Cardiac muscle cell (in vitro differentiated cells and primary cell): ENCODE data around the gene PSMD4. TPM values are rescaled to one million over a fixed set of nuclear protein-coding genes. Genes with fewer than 3 reads are reported as not detected.

Experiments
- DNase-seq, 2 donors: peaks; one replicate each; pipeline versions ENCODE4 v3.0.0 to v3.0.0-alpha.2; 2010 to 2017; ENCODE audit warnings: low read depth in 1 of 2, low spot score in 1 of 2
- H3K27ac ChIP-seq: fragments of 200-600 bp; sonication (generic); 2 replicates; pipeline ENCODE4 v1.5.1; 2016
- H3K27me3 ChIP-seq: fragments of 200-600 bp; sonication (generic); 2 replicates; pipeline ENCODE4 v1.6.0; 2016; ENCODE audit warnings: control low read depth
- H3K36me3 ChIP-seq: fragments of 200-600 bp; sonication (generic); 2 replicates; pipeline ENCODE4 v1.5.1; 2016; ENCODE audit warnings: control low read depth
- H3K4me1 ChIP-seq: fragments of 200-600 bp; sonication (generic); 2 replicates; pipeline ENCODE4 v1.8.1; 2017; ENCODE audit warnings: low read depth, mild to moderate bottlenecking, mixed run types
- H3K4me3 ChIP-seq: fragments of 200-600 bp; sonication (generic); 2 replicates; pipeline ENCODE4 v1.5.1; 2016; ENCODE audit warnings: mild to moderate bottlenecking
- H3K9me3 ChIP-seq: fragments of 200-600 bp; sonication (generic); 2 replicates; pipeline ENCODE4 v1.5.1; 2017; ENCODE audit warnings: low read depth, mild to moderate bottlenecking, control low read depth
- CTCF ChIP-seq: IDR thresholded peaks from 2 replicates; pipeline ENCODE4 v1.5.1; 2012; ENCODE audit warnings: low read depth, mild to moderate bottlenecking, low read length
- polyA plus RNA-seq: library from polyadenylated mRNA; unstranded; fragments of >200 nt; fragmentation: Nextera tagmentation; extraction: Ambion mirVana; gene quantifications from 2 replicates; pipeline ENCODE4 v1.2.1, GENCODE V29; 2016
- total RNA-seq: library from RNA; depleted of rRNA; stranded (reverse); fragments of >200 nt; gene quantifications from 2 replicates; pipeline ENCODE4 v1.2.3, GENCODE V29; 2016

PSMD4 gene
- total and polyA plus RNA-seq, 2 experiments from 2014 or later = 140 to 277 TPM

- no peaks in the 10 kb centered on the region for H3K4me1 ChIP-seq
- H3K9me3 ChIP-seq = no peaks in the 10 kb centered on the region
- TF ChIP-seq CTCF = no peak
- DNase-seq = peak in 1 of 2 donors; percentile 37
- no peak overlapping the region for H3K4me3 ChIP-seq
- H3K27ac ChIP-seq = no peak overlapping the region
- H3K36me3 ChIP-seq = peaks cover 14% of the 10 kb centered on the region
- H3K27me3 ChIP-seq = no peaks in the 10 kb centered on the region
These were observed 59.0 kb downstream of the PSMD4 start for GRCh38 chr1:151313501-151313900.

GRCh38 chr1:151314137-151314875, 59.8 kb downstream of the PSMD4 start:
- Histone ChIP-seq H3K27ac (no peak overlapping the region), H3K4me1 (no peaks in the 10 kb centered on the region), H3K36me3 (peaks cover 14% of the 10 kb centered on the region), H3K27me3 (no peaks in the 10 kb centered on the region), H3K9me3 (no peaks in the 10 kb centered on the region), H3K4me3 (no peak overlapping the region)
- DNase-seq = peak in 1 of 2 donors; percentile 91
- no peak for TF ChIP-seq CTCF

GRCh38 chr1:151315565-151316235, 61.2 kb downstream of the PSMD4 start:
- no peak for TF ChIP-seq CTCF
- Histone ChIP-seq H3K9me3 (no peaks in the 10 kb centered on the region), H3K27ac (no peak overlapping the region), H3K4me3 (no peak overlapping the region), H3K27me3 (no peaks in the 10 kb centered on the region), H3K4me1 (no peaks in the 10 kb centered on the region), H3K36me3 (peaks cover 14% of the 10 kb centered on the region)
- no peak for DNase-seq

Other genes starting within 250 kb of the PSMD4 start
- gene MINDY1, start 247.8 kb upstream of the PSMD4 start, total RNA-seq = 29.3 and 35.6 TPM in 2 replicates
- gene MINDY1, start 247.8 kb upstream of the PSMD4 start, polyA plus RNA-seq = 11.5 and 18.9 TPM in 2 replicates
- 44.1 and 51.6 TPM in 2 replicates for gene PRUNE1, start 246.3 kb upstream of the PSMD4 start, total RNA-seq
- gene PRUNE1, start 246.3 kb upstream of the PSMD4 start, polyA plus RNA-seq = 52.2 and 67.3 TPM in 2 replicates
- 0.66 and 1.3 TPM in 2 replicates for gene BNIPL, start 218.1 kb upstream of the PSMD4 start, total RNA-seq
- 0.65 and 1.3 TPM in 2 replicates for gene BNIPL, start 218.1 kb upstream of the PSMD4 start, polyA plus RNA-seq
- gene C1orf56, start 207.0 kb upstream of the PSMD4 start, total RNA-seq = 11.6 and 13.6 TPM in 2 replicates
- 15.6 TPM in 2 replicates for gene C1orf56, start 207.0 kb upstream of the PSMD4 start, polyA plus RNA-seq
- gene CDC42SE1, start 195.1 kb upstream of the PSMD4 start, total RNA-seq = 42.8 and 49.3 TPM in 2 replicates
- 24.0 and 25.4 TPM in 2 replicates for gene CDC42SE1, start 195.1 kb upstream of the PSMD4 start, polyA plus RNA-seq
- gene MLLT11, start 194.3 kb upstream of the PSMD4 start, total RNA-seq = 15.1 and 30.1 TPM in 2 replicates
- 54.5 and 91.6 TPM in 2 replicates for gene MLLT11, start 194.3 kb upstream of the PSMD4 start, polyA plus RNA-seq
- 2.9 and 4.6 TPM in 2 replicates for gene GABPB2, start 184.0 kb upstream of the PSMD4 start, total RNA-seq
- 1.6 and 1.7 TPM in 2 replicates for gene GABPB2, start 184.0 kb upstream of the PSMD4 start, polyA plus RNA-seq
- 22.0 and 28.1 TPM in 2 replicates for gene SEMA6C, start 108.1 kb upstream of the PSMD4 start, total RNA-seq
- 23.3 and 29.9 TPM in 2 replicates for gene SEMA6C, start 108.1 kb upstream of the PSMD4 start, polyA plus RNA-seq
- gene TNFAIP8L2, start 98.1 kb upstream of the PSMD4 start, total RNA-seq = 0.45 TPM in 1 of 2 replicates, not detected in the other
- gene TNFAIP8L2, start 98.1 kb upstream of the PSMD4 start, polyA plus RNA-seq = 0.20 and 0.39 TPM in 2 replicates
- gene LYSMD1, start 88.8 kb upstream of the PSMD4 start, total RNA-seq = 19.7 and 26.7 TPM in 2 replicates
- gene LYSMD1, start 88.8 kb upstream of the PSMD4 start, polyA plus RNA-seq = 4.9 and 8.0 TPM in 2 replicates
- 30.8 and 50.9 TPM in 2 replicates for gene SCNM1, start 88.6 kb upstream of the PSMD4 start, total RNA-seq
- gene SCNM1, start 88.6 kb upstream of the PSMD4 start, polyA plus RNA-seq = 66.5 and 80.7 TPM in 2 replicates
- 0.48 TPM in 1 of 2 replicates, not detected in the other for gene TMOD4, start 78.8 kb upstream of the PSMD4 start, total RNA-seq
- 0.44 TPM in 1 of 2 replicates, not detected in the other for gene TMOD4, start 78.8 kb upstream of the PSMD4 start, polyA plus RNA-seq
- 47.5 and 60.0 TPM in 2 replicates for gene VPS72, start 64.5 kb upstream of the PSMD4 start, total RNA-seq
- 64.7 and 82.7 TPM in 2 replicates for gene VPS72, start 64.5 kb upstream of the PSMD4 start, polyA plus RNA-seq
- 36.4 and 91.3 TPM in 2 replicates for gene PIP5K1A, start 56.2 kb upstream of the PSMD4 start, total RNA-seq
- 21.6 and 28.8 TPM in 2 replicates for gene PIP5K1A, start 56.2 kb upstream of the PSMD4 start, polyA plus RNA-seq
- 31.9 and 48.5 TPM in 2 replicates for gene ZNF687, start 27.6 kb downstream of the PSMD4 start, total RNA-seq
- gene ZNF687, start 27.6 kb downstream of the PSMD4 start, polyA plus RNA-seq = 3.6 and 5.4 TPM in 2 replicates
- 35.7 and 53.5 TPM in 2 replicates for gene PI4KB, start 72.7 kb downstream of the PSMD4 start, total RNA-seq
- 46.0 and 62.6 TPM in 2 replicates for gene PI4KB, start 72.7 kb downstream of the PSMD4 start, polyA plus RNA-seq
- 67.8 and 87.2 TPM in 2 replicates for gene RFX5, start 92.5 kb downstream of the PSMD4 start, total RNA-seq
- gene RFX5, start 92.5 kb downstream of the PSMD4 start, polyA plus RNA-seq = 51.3 and 52.4 TPM in 2 replicates
- 47.1 and 73.5 TPM in 2 replicates for gene SELENBP1, start 118.0 kb downstream of the PSMD4 start, total RNA-seq
- 43.6 and 69.0 TPM in 2 replicates for gene SELENBP1, start 118.0 kb downstream of the PSMD4 start, polyA plus RNA-seq
- gene PSMB4, start 144.8 kb downstream of the PSMD4 start, total RNA-seq = 220 and 354 TPM in 2 replicates
- 71.1 and 104 TPM in 2 replicates for gene PSMB4, start 144.8 kb downstream of the PSMD4 start, polyA plus RNA-seq
- gene POGZ, start 204.8 kb downstream of the PSMD4 start, total RNA-seq = 29.0 and 48.6 TPM in 2 replicates
- gene POGZ, start 204.8 kb downstream of the PSMD4 start, polyA plus RNA-seq = 30.8 and 35.1 TPM in 2 replicates